GM19324 (cell line): ENCODE measurements around the gene CLSTN1.

Experiments used
- ATAC-seq: cut with Tn5 transposase; IDR thresholded peaks from one replicate; pipeline ENCODE4 v1.9.1; 2021; ENCODE audit warnings: mild to moderate bottlenecking, moderate library complexity; ENCODE audit not compliant: unreplicated experiment, low FRiP score

Gene CLSTN1

GRCh38 chr1:9852410-9853248, 28.9 kb upstream of the CLSTN1 start:
- no peak for ATAC-seq

GRCh38 chr1:9852004-9852403, 28.2 kb upstream of the CLSTN1 start:
- no peak for ATAC-seq

- no peak for ATAC-seq
Observed at GRCh38 chr1:9850442-9851162, 26.8 kb upstream of the CLSTN1 start.

GRCh38 chr1:9849691-9850441, 26.1 kb upstream of the CLSTN1 start:
- no peak for ATAC-seq

GRCh38 chr1:9848022-9848421, 24.3 kb upstream of the CLSTN1 start:
- ATAC-seq = no peak

GRCh38 chr1:9847269-9847668, 23.5 kb upstream of the CLSTN1 start:
- no peak for ATAC-seq

- no peak for ATAC-seq
Observed at GRCh38 chr1:9846611-9847171, 22.9 kb upstream of the CLSTN1 start.

- ATAC-seq = no peak
Observed at GRCh38 chr1:9845914-9846313, 22.1 kb upstream of the CLSTN1 start.

- no peak for ATAC-seq
Observed at GRCh38 chr1:9844756-9845155, 21.0 kb upstream of the CLSTN1 start.

- no peak for ATAC-seq
Observed at GRCh38 chr1:9844106-9844505, 20.3 kb upstream of the CLSTN1 start.

- no peak for ATAC-seq
Observed at GRCh38 chr1:9843576-9843945, 19.8 kb upstream of the CLSTN1 start.

GRCh38 chr1:9842781-9843575, 19.2 kb upstream of the CLSTN1 start:
- ATAC-seq = no peak

GRCh38 chr1:9842073-9842711, 18.4 kb upstream of the CLSTN1 start:
- no peak for ATAC-seq

GRCh38 chr1:9841460-9841859, 17.7 kb upstream of the CLSTN1 start:
- ATAC-seq = no peak

- no peak for ATAC-seq
Observed at GRCh38 chr1:9840176-9840575, 16.4 kb upstream of the CLSTN1 start.

- no peak for ATAC-seq
Observed at GRCh38 chr1:9838946-9839345, 15.2 kb upstream of the CLSTN1 start.

- ATAC-seq = no peak
Observed at GRCh38 chr1:9836632-9836960, 12.8 kb upstream of the CLSTN1 start.

GRCh38 chr1:9835758-9836631, 12.2 kb upstream of the CLSTN1 start:
- no peak for ATAC-seq

GRCh38 chr1:9835404-9835757, 11.6 kb upstream of the CLSTN1 start:
- ATAC-seq = no peak
